Activated CD4-positive, alpha-beta T cell treated with anti-CD3 and anti-CD28 coated beads, Interleukin-2, amount 50 U/mL, for 1 hour (primary cell): ENCODE results near the gene USP7.
"Not testable (repeated sequence)": the region's sequence is repeated elsewhere in the genome, so short reads cannot be mapped to it uniquely, and the experiment has no call there.

ENCODE experiments used
- DNase-seq: peaks from one replicate; pipeline ENCODE4 v3.0.0-alpha.2; 2020

The USP7 gene

GRCh38 chr16:8972843-8973586 is 9.3 kb upstream of the USP7 start:
- DNase-seq = no peak

DNA sequence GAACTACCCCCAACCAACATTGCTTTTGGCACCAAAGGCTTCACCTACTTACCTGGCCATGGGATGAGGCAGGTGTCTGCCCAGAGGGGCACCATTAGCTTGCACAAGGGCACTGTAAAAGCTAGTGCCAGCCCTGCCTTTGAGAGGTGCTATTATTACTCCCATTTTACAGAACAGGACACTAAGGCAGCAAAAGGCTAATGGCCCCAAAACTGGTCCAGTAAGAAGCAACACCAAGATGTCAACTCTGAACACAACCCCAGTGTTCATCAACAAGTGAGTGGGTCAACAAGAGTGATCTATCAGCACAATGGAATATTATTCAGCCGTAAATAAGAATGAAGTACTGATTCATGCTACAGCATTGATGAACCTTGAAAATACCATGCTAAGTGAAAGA is 7.7 kb upstream of the USP7 start:
- DNase-seq = no peak

DNA sequence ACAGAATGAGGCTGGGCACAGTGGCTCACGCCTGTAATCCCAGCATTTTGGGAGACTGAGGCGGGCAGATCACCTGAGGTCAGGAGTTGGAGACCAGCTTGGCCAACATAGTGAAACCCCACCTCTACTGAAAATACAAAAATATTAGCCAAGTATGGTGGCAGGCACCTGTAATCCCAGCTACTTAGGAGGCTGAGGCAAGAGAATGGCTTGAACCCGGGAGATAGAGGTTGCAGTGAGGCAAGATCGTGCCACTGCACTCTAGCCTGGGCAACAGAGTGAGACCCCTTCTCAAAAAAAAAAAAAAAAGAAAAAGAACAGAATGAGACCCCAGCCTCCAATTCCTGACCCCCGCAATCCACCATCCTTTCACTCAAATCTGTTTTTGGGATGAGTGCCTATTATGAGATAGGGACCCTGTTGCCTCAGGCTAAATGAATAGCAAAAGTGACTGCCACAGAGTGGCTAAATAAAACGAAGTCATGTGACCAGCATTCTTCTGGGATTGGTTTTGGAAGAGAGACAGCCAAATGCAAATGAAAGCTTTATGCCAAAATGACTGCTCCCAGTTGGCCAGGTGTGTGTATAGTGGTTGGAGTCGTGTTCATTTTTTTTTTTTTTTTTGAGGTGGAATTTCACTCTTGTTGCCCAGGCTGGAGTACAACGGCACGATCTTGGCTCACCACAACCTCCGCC is 5.6 kb upstream of the USP7 start:
- not testable (repeated sequence) for DNase-seq

DNA sequence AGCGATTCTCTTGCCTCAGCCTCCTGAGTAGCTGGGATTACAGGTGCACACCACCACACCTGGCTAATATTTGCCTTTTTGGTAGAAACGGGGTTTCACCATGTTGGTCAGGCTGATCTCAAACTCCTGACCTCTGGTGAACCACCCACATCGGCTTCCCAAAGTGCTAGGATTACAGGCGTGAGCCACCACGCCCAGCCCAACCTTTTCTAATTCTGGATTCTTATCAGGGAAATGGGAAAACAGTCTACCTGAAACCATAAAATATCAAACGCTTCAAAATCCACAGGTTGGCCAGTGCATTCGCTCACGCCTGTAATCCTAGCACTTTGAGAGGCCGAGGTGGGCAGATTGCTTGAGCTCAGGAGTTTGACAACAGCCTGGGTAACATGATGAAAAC is 4.3 kb upstream of the USP7 start:
- not testable (repeated sequence) for DNase-seq

DNA sequence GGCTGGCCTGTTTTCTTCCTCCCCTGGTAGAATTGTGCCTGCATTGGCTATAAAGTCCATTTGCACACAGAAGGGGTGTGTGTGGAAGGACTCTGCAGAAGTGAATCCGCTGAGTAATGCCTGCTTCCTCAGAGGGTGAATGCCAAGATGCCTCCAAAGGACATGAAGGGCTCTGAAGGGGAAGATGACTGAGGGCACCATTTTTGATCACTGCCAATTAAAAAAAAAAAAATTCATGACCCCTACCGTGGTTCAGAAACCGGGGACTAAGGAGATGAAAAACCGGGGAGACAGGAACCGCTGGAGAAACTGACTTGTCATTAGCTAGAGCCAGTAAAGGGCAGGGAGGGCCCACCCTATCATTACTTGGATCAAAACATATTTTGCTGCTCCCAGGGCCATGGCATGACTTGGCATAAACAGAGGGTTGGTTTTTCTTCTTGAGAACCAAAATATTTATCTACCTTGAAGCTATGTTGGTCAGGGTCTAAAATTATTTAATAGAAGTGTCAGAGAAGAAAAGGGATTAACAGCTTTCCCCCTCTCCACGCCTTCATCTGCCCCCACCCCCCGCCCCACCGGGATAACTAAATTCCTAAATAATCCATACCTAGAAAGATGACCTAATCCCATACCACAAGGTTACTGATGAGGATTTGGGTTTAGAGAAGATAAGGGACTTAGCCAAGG is 3.6 kb upstream of the USP7 start:
- no peak for DNase-seq

DNA sequence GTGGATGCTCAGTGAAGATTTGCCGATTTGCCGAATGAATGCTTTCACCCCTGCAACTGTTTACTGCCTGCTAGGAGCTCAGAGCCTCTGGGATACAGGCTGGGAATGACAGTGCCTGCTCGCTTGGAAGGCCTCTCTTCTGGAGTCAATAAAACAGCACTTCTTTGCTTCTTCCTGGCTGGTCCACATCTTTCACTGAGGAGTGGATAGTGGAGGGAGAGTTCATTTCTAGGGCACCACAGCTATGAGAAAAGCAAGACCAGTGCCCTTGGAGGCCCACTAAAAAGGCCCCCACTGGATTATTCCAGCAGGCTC is 3.1 kb upstream of the USP7 start:
- DNase-seq = no peak

DNA sequence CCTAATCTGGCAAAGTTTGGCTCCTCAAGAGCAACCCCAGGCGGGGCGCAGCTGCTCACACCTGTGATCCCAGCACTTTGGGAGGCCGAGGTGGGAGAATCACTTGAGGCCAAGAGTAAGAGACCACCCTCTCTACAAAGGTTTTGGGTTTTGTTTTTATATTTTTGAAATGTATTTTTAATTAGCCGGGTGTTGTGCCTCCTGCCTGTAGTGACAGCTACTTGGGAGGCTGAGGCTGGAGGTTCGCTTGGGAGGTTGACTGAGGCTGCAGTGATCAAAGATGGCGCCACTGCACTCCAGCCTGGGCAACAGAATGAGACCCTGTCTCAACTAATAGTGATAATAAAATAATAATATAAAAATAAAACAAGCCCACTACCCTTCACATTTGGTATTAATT is 756 bp upstream of the USP7 start:
- DNase-seq = no peak

DNA sequence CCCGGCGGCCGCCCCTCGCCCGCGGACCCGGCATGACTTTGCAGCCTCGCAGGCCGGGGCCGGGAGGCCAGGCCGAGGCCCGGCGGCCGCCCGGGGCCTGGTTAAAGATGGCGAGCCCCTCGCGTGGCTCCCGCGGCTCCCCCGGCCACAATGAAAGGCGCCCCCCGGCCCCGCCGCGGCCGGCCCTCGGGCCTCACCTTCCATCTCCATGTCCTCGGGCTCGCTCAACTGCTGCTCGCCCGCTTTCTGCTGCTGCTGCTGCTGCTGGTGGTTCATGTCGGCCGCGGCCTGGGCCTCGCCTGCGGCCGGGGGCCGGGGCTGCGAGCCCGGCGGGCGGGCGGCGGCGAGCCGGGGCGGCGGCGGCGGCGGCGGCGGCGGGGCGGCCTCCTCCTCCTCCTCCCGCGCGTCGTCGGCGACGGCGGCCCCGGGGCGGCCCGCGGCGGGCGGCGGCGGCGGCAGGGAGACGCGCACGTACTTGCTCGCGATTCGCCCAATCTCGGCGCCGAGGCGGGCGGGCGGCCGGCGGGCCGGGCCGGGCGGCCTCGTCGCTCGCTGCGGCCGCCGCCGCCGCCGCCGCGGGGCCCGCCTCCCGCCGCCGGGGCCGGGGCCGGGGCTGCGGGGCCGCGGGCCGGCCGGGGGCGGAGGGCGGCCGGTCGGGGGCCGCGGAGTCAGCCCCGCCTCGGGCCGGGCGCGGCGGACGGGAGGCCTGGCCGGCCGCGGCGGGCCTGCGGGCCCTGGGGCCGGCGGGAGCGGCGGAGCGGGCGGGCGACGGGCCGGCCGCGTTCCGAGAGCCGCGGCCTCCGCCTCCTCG is 491 bp downstream of the USP7 start:
- DNase-seq = no peak

- peak; percentile 52 for DNase-seq
Measured at GRCh38 chr16:8962393-8963009, 1.2 kb downstream of the USP7 start.

- no peak for DNase-seq
Measured at GRCh38 chr16:8961811-8962390, 1.8 kb downstream of the USP7 start.

- DNase-seq = no peak
Measured at GRCh38 chr16:8960788-8961109, 3.0 kb downstream of the USP7 start.

DNA sequence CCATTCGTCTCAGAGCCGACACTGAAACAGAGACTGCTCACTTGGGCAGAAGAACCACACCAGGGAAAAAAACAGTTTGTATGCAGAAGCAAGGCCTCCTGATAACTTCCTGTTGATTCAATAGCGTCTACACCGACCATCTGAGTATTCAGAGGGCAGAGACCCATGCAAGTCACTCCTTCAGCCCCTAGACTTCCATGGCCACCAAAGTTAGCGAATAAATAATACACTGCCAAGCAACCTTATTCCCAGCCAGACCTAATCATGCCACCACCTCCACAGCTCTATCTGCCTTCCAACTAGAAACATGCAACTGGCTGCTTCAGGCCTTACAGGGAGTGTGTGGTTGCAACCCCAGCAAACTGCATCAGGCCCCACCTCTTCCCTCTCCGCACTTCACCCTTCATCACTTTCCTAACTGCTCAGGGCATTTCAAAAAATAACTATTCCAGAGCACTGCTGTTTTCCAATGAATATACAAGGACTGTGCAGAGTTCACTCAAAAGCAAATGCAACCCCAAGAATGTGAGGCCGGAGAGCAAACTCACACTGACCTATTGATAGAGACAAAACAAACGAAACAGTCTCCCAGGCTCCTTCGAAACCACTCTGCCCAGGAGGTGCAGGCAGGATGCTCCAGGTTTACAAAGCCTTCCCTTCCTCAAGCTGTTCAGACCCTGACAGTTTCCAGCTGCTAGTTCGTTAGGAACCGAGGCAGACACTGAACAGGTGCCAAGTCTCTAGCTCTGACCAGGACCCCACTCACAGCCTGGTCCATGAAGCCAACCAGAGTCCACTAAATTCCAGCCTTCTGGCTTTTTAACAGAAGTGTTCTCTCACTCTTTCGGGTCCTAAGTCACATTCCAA is 3.6 kb downstream of the USP7 start:
- no peak for DNase-seq

- DNase-seq = no peak
Measured at GRCh38 chr16:8958344-8959167, 5.2 kb downstream of the USP7 start.

DNA sequence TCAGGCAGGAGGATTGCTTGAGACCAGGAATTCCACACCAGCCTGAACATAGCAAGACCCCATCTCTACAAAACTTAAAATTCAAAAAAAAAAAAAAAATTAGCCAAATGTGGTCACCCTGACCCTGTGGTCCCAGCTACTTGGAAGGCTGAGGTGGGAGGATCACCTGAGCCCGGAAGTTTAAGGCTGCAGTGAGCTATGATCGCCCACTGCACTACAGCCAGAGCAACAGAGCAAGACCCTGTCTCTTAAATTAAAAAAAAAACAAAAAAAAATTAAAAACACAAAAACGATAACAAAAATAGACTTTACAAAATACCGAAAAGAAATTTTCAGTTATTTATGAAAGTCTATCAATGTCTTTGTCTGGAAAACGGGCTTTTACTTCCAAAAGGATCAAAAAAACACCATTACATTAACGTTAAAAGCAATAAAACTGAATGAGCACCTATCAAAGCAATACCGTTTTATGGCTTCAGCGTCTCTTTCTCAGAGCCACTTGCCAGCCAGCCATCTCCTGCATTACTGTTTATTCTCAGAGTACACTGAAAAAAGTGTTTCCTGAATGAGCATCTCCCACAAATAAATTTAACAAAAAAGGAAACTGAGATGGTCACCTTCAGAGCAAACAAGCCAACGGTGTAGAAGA is 6.1 kb downstream of the USP7 start:
- no peak for DNase-seq

GRCh38 chr16:8957063-8957397 is 6.7 kb downstream of the USP7 start:
- no peak for DNase-seq

- DNase-seq = no peak
Measured at GRCh38 chr16:8956265-8957062, 7.2 kb downstream of the USP7 start.

- DNase-seq = no peak
Measured at GRCh38 chr16:8955828-8956227, 7.9 kb downstream of the USP7 start.

- no peak for DNase-seq
Measured at GRCh38 chr16:8953064-8953463, 10.6 kb downstream of the USP7 start.

- DNase-seq = no peak
Measured at GRCh38 chr16:8952281-8952751, 11.4 kb downstream of the USP7 start.
